Duodenal mucosa (tissue), 2 donors: ENCODE data around the gene RUNX1.

Source experiments
- H3K27ac ChIP-seq: one replicate; pipeline ENCODE4 v1.7.0; 2013; ENCODE audit warnings: low read depth, low read length
- H3K27me3 ChIP-seq, 2 donors: one replicate each; pipeline ENCODE4 v1.7.0; 2013; ENCODE audit warnings: low read length in 2 of 2, control low read depth in 1 of 2; ENCODE audit not compliant: insufficient read depth in 2 of 2, control insufficient read depth in 1 of 2
- H3K36me3 ChIP-seq, 2 donors: one replicate each; pipeline ENCODE4 v1.7.0; 2013; ENCODE audit warnings: low read length in 2 of 2, control low read depth in 1 of 2; ENCODE audit not compliant: insufficient read depth in 2 of 2, control insufficient read depth in 1 of 2
- H3K4me1 ChIP-seq, 2 donors: one replicate each; pipeline ENCODE4 v1.7.0; 2013; ENCODE audit warnings: low read length in 2 of 2, control low read depth in 1 of 2; ENCODE audit not compliant: insufficient read depth in 2 of 2, control insufficient read depth in 1 of 2
- H3K4me3 ChIP-seq, 2 donors: one replicate each; pipeline ENCODE4 v1.7.0; 2013; ENCODE audit warnings: low read length in 2 of 2, low read depth in 1 of 2
- H3K9ac ChIP-seq, 2 donors: one replicate each; pipeline ENCODE4 v1.7.0; 2013; ENCODE audit warnings: low read length in 2 of 2, low read depth in 1 of 2
- H3K9me3 ChIP-seq, 2 donors: one replicate each; pipeline ENCODE4 v1.7.0; 2013; ENCODE audit warnings: low read length in 2 of 2, control low read depth in 1 of 2; ENCODE audit not compliant: control insufficient read depth in 1 of 2

The RUNX1 gene

GRCh38 chr21:34942911-34943310 is 106.2 kb downstream of the RUNX1 start:
- Histone ChIP-seq H3K9ac (no peak overlapping the region), H3K36me3 (no peaks in the 10 kb centered on the region), H3K27me3 (no peaks in the 10 kb centered on the region), H3K27ac (no peak overlapping the region), H3K9me3 (no peaks in the 10 kb centered on the region), H3K4me3 (no peak overlapping the region), H3K4me1 (peaks cover 4 to 12% of the 10 kb centered on the region in 2 donors)

GRCh38 chr21:34941162-34941561 is 107.9 kb downstream of the RUNX1 start:
- Histone ChIP-seq H3K27me3 (no peaks in the 10 kb centered on the region), H3K4me3 (no peak overlapping the region), H3K27ac (no peak overlapping the region), H3K36me3 (no peaks in the 10 kb centered on the region), H3K4me1 (peaks cover 12 to 18% of the 10 kb centered on the region in 2 donors), H3K9ac (no peak overlapping the region), H3K9me3 (no peaks in the 10 kb centered on the region)

GRCh38 chr21:34939673-34940331 is 109.3 kb downstream of the RUNX1 start:
- Histone ChIP-seq H3K9ac (no peak overlapping the region), H3K4me3 (no peak overlapping the region), H3K27me3 (no peaks in the 10 kb centered on the region), H3K36me3 (no peaks in the 10 kb centered on the region), H3K9me3 (no peaks in the 10 kb centered on the region), H3K27ac (no peak overlapping the region), H3K4me1 (peaks cover 12 to 18% of the 10 kb centered on the region in 2 donors)

- no peak overlapping the region for H3K27ac ChIP-seq
- no peak overlapping the region for H3K9ac ChIP-seq
- peaks cover 25 to 30% of the 10 kb centered on the region in 2 donors for H3K4me1 ChIP-seq
- H3K9me3 ChIP-seq, result no peaks in the 10 kb centered on the region
- no peak overlapping the region for H3K4me3 ChIP-seq
- H3K27me3 ChIP-seq, result no peaks in the 10 kb centered on the region
- no peaks in the 10 kb centered on the region for H3K36me3 ChIP-seq
Observed at GRCh38 chr21:34938089-34938764, 110.9 kb downstream of the RUNX1 start.

- Histone ChIP-seq H3K9ac (no peak overlapping the region), H3K4me1 (peaks cover 25 to 36% of the 10 kb centered on the region in 2 donors), H3K27ac (no peak overlapping the region), H3K9me3 (no peaks in the 10 kb centered on the region), H3K27me3 (no peaks in the 10 kb centered on the region), H3K36me3 (no peaks in the 10 kb centered on the region), H3K4me3 (no peak overlapping the region)
Observed at GRCh38 chr21:34936883-34937563, 112.1 kb downstream of the RUNX1 start.

GRCh38 chr21:34936371-34936789 is 112.7 kb downstream of the RUNX1 start:
- Histone ChIP-seq H3K27ac (no peak overlapping the region), H3K9ac (no peak overlapping the region), H3K27me3 (no peaks in the 10 kb centered on the region), H3K36me3 (no peaks in the 10 kb centered on the region), H3K4me3 (no peak overlapping the region), H3K9me3 (no peaks in the 10 kb centered on the region), H3K4me1 (peaks cover 25 to 36% of the 10 kb centered on the region in 2 donors)

GRCh38 chr21:34935898-34936297 is 113.2 kb downstream of the RUNX1 start:
- Histone ChIP-seq H3K36me3 (no peaks in the 10 kb centered on the region), H3K4me3 (no peak overlapping the region)

GRCh38 chr21:34935452-34935851 is 113.7 kb downstream of the RUNX1 start:
- Histone ChIP-seq H3K4me3 (no peak overlapping the region), H3K9me3 (no peaks in the 10 kb centered on the region), H3K36me3 (no peaks in the 10 kb centered on the region), H3K9ac (no peak overlapping the region), H3K27ac (no peak overlapping the region), H3K27me3 (no peaks in the 10 kb centered on the region), H3K4me1 (peaks cover 25 to 36% of the 10 kb centered on the region in 2 donors)

More at GRCh38 chr21:34935898-34936297, 113.2 kb downstream of the RUNX1 start:
- peaks cover 25 to 36% of the 10 kb centered on the region in 2 donors for H3K4me1 ChIP-seq
- no peak overlapping the region for H3K9ac ChIP-seq
- no peak overlapping the region for H3K27ac ChIP-seq
- H3K27me3 ChIP-seq, result no peaks in the 10 kb centered on the region
- no peaks in the 10 kb centered on the region for H3K9me3 ChIP-seq

GRCh38 chr21:34934350-34934749 is 114.8 kb downstream of the RUNX1 start:
- Histone ChIP-seq H3K4me1 (peaks cover 25 to 33% of the 10 kb centered on the region in 2 donors), H3K36me3 (no peaks in the 10 kb centered on the region), H3K9ac (no peak overlapping the region), H3K27ac (no peak overlapping the region), H3K27me3 (no peaks in the 10 kb centered on the region), H3K9me3 (no peaks in the 10 kb centered on the region), H3K4me3 (no peak overlapping the region)
